Suprapubic skin (tissue), 3 donors: Measurements from ENCODE around the gene PARP4.
"Not testable (repeated sequence)": the region's sequence is repeated elsewhere in the genome, so short reads cannot be mapped to it uniquely, and the experiment has no call there.

Source experiments
- CTCF ChIP-seq, 2 donors: fragments of 200-600 bp in 1 of 2; fragments of 450-650 bp in 1 of 2; sonication (generic) in 1 of 2; IDR thresholded peaks; one replicate each; pipeline ENCODE4 v1.5.1; 2016 to 2019; ENCODE audit warnings: antibody characterized with exemption in 2 of 2, mild to moderate bottlenecking in 1 of 2, moderate library complexity in 1 of 2
- EP300 ChIP-seq: sonication (generic); formaldehyde crosslinking; IDR thresholded peaks from one replicate; pipeline ENCODE4 v1.6.1; 2017; ENCODE audit warnings: antibody characterized with exemption
- POLR2A ChIP-seq, 2 donors: fragments of 450-650 bp; IDR thresholded peaks; one replicate each; pipeline ENCODE4 v1.6.1; 2017; ENCODE audit warnings: antibody characterized with exemption in 2 of 2, mild to moderate bottlenecking in 2 of 2, moderate library complexity in 2 of 2

- not testable (repeated sequence) for TF ChIP-seq CTCF (IDR thresholded peaks at IDR 0.05); POLR2A (IDR thresholded peaks at IDR 0.05); EP300
Measured at GRCh38 chr13:24388743-24389142, 123.8 kb downstream of the PARP4 start.
